ENCODE measurements around the gene PADI6. TPM values are rescaled to one million over a fixed set of nuclear protein-coding genes. Genes with fewer than 3 reads are reported as not detected.

Gene PADI6
- total and polyA plus RNA-seq, 9 of the 15 experiments (the other 6 are each of a cell fraction or from before 2014, with no cell fraction given) = not detected

DNA sequence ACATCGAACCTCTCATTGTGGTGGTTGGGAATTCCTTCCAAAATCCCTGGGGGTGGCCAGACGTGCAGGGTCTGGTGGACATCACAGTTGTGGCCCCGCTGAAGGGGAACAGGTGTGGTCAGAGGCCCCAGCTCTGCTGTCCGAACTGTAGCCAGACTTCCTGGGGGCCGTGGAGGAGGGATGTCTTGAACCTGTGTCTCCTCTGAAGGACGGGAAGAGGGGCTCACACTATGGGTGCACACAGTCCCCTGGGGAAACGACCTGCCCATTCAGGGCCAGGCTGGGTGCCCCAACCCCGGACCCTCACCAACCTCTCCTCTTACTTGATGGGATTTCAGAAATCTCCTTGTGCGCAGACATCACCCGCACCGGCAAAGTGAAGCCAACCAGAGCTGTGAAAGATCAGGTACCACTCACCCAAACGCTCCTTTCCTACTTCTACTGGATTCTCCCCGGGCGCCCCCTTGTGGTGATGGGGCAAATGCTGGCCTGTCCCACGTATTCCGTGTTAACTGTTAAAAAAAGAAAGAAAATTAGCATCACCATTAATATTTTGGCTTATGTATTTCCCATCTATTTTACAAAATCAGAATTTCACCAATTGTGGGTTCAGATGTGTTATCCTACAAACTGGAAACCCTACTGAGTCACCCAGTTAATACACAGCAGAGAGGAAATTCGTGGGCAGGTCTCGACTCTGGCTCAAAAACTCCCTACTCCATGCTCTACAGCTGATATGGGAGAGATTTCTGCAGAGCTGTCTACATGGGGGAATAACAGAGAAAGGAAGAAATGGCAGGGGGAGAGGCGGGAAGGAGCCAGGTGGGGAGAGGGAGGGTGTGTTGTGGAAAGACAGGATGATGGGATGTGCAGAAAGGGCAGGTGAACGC, 35.9 kb upstream of the PADI6 start (continued):
- TF ChIP-seq, protein P1, sequence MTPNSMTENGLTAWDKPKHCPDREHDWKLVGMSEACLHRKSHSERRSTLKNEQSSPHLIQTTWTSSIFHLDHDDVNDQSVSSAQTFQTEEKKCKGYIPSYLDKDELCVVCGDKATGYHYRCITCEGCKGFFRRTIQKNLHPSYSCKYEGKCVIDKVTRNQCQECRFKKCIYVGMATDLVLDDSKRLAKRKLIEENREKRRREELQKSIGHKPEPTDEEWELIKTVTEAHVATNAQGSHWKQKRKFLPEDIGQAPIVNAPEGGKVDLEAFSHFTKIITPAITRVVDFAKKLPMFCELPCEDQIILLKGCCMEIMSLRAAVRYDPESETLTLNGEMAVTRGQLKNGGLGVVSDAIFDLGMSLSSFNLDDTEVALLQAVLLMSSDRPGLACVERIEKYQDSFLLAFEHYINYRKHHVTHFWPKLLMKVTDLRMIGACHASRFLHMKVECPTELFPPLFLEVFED (CRISPR knock-in tag; conservative IDR thresholded peaks at IDR 0.05) = no peak
- TF ChIP-seq NCOA6 (IDR thresholded peaks at IDR 0.05) (no peak), NCOA2 (IDR thresholded peaks at IDR 0.05; ENCODE audit: partially characterized antibody in 2 of 2) (no peak), EGR1 (conservative IDR thresholded peaks at IDR 0.05) (no peak), PCBP2 (IDR thresholded peaks at IDR 0.05; ENCODE audit: low read depth, low read length, poor library complexity, severe bottlenecking) (no peak), BACH1 (tag; IDR thresholded peaks at IDR 0.05) (no peak), RAD21 (CRISPR knock-in tag; conservative IDR thresholded peaks at IDR 0.05 in 1 of 2, IDR thresholded peaks at IDR 0.05 in 1 of 2) (peak; percentile 44 to 76), CBX5 (IDR thresholded peaks at IDR 0.05; ENCODE audit: borderline replicate concordance, low read depth) (no peak), FOXM1 (IDR thresholded peaks at IDR 0.05; ENCODE audit: low read depth) (0 out of 2 replicates have a peak, but pooled peaks have one; percentile 17), FOXM1 (CRISPR knock-in tag; IDR thresholded peaks at IDR 0.05; ENCODE audit: low read depth) (no peak), PURB (CRISPR knock-in tag; IDR thresholded peaks at IDR 0.05; ENCODE audit: low read depth) (no peak), ZFP1 (CRISPR knock-in tag; IDR thresholded peaks at IDR 0.05) (no peak), OTX1 (CRISPR knock-in tag; IDR thresholded peaks at IDR 0.05) (no peak), HDAC6 (IDR thresholded peaks at IDR 0.05; ENCODE audit: low read depth, low read length) (no peak), PHB2 (IDR thresholded peaks at IDR 0.05; ENCODE audit: low read depth) (no peak), ARNT (IDR thresholded peaks at IDR 0.05) (no peak)
- TF ChIP-seq, protein P2, sequence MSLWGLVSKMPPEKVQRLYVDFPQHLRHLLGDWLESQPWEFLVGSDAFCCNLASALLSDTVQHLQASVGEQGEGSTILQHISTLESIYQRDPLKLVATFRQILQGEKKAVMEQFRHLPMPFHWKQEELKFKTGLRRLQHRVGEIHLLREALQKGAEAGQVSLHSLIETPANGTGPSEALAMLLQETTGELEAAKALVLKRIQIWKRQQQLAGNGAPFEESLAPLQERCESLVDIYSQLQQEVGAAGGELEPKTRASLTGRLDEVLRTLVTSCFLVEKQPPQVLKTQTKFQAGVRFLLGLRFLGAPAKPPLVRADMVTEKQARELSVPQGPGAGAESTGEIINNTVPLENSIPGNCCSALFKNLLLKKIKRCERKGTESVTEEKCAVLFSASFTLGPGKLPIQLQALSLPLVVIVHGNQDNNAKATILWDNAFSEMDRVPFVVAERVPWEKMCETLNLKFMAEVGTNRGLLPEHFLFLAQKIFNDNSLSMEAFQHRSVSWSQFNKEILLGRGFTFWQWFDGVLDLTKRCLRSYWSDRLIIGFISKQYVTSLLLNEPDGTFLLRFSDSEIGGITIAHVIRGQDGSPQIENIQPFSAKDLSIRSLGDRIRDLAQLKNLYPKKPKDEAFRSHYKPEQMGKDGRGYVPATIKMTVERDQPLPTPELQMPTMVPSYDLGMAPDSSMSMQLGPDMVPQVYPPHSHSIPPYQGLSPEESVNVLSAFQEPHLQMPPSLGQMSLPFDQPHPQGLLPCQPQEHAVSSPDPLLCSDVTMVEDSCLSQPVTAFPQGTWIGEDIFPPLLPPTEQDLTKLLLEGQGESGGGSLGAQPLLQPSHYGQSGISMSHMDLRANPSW (CRISPR knock-in tag; IDR thresholded peaks at IDR 0.05) = no peak
- TF ChIP-seq, protein P3, sequence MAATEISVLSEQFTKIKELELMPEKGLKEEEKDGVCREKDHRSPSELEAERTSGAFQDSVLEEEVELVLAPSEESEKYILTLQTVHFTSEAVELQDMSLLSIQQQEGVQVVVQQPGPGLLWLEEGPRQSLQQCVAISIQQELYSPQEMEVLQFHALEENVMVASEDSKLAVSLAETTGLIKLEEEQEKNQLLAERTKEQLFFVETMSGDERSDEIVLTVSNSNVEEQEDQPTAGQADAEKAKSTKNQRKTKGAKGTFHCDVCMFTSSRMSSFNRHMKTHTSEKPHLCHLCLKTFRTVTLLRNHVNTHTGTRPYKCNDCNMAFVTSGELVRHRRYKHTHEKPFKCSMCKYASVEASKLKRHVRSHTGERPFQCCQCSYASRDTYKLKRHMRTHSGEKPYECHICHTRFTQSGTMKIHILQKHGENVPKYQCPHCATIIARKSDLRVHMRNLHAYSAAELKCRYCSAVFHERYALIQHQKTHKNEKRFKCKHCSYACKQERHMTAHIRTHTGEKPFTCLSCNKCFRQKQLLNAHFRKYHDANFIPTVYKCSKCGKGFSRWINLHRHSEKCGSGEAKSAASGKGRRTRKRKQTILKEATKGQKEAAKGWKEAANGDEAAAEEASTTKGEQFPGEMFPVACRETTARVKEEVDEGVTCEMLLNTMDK (IDR thresholded peaks at IDR 0.05; ENCODE audit: borderline replicate concordance, insufficient read depth, low read depth, low read length, poor library complexity, severe bottlenecking) = peak; percentile 56
